Dendritic cell treated with granulocyte-macrophage colony-stimulating factor and Interleukin-4, amounts not matched to agents 40 ng/mL and 50 ng/mL, for 4 days (primary cell): ENCODE results near the gene LY86.

Experiments used
- H3K27ac Mint-ChIP-seq: one replicate; pipeline ENCODE4 v1.8.0; 2022; ENCODE audit warnings: mild to moderate bottlenecking, mixed read lengths
- H3K27me3 Mint-ChIP-seq: one replicate; pipeline ENCODE4 v1.8.0; 2022; ENCODE audit warnings: mild to moderate bottlenecking, mixed read lengths
- H3K36me3 Mint-ChIP-seq: one replicate; pipeline ENCODE4 v1.8.0; 2022; ENCODE audit warnings: low read depth, mixed read lengths
- H3K4me1 Mint-ChIP-seq: one replicate; pipeline ENCODE4 v1.8.0; 2022; ENCODE audit warnings: low read depth, mixed read lengths
- H3K4me3 Mint-ChIP-seq: one replicate; pipeline ENCODE4 v1.8.0; 2022; ENCODE audit warnings: mild to moderate bottlenecking, moderate library complexity, mixed read lengths
- H3K9me3 Mint-ChIP-seq: one replicate; pipeline ENCODE4 v1.8.0; 2022; ENCODE audit warnings: mixed read lengths
- intact Hi-C: fragments of 100-400 bp; cut with micrococcal nuclease; formaldehyde crosslinking; loops from one replicate; pipeline ENCODE4 v1.15.0; 2022

LY86 gene

DNA sequence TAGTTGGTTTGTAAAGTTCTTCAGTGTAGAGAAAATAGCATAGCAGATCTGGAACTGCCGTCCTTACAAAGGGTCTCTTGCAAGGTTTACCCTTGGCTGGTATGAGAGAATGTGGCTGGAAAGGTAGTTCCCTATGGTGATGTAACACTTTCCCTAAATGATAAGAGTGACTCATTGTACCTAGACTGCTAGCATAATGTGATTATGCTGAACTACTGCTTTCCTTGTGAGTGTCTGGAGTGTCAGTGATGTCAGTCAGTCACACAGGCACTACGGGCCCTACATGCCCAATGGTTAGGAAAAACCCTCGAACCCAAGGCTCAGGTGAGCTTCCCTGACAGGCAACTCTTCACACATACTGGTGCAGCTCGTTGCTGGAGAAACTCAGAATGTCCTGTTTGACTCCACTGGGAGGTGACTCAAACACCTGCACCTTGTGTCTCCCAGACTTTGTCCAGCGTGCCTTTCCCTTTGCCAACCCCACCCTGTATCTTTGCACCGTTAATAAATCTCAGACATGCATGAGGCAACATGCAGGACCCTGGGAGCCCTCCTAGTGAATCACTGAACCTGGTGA, 28.4 kb upstream of the LY86 start:
- Mint-ChIP-seq H3K27ac (no peak overlapping the region), H3K36me3 (peaks cover 6% of the 10 kb centered on the region), H3K9me3 (peaks cover 10% of the 10 kb centered on the region), H3K4me3 (no peak overlapping the region), H3K27me3 (no peaks in the 10 kb centered on the region), H3K4me1 (peaks cover 45% of the 10 kb centered on the region)
- intact Hi-C loops: loop anchor here (5.0 kb wide), 3 partner anchors 37 to 97 kb away; no protein-coding TSS in a partner anchor

DNA sequence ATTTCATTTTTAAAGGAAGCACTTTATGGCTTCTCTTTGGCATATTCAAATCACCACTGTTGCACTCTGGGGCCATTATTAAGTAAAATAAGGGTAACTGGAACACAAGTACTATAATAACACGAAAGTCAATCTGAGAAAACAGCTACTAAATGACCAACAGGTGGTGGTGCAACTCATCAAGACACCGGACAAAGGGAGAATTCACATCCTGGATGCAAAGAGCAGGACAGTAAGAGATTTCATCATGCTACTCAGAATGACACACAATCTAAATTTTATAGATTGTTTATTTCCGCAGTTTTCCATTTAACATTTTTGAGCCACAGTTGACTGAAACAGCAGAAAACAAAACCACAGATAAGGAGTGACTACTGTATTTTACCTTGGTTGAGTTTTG, 27.6 kb upstream of the LY86 start:
- peaks cover 6% of the 10 kb centered on the region for H3K36me3 Mint-ChIP-seq
- H3K4me1 Mint-ChIP-seq: peaks cover 37% of the 10 kb centered on the region
- H3K9me3 Mint-ChIP-seq: peaks cover 10% of the 10 kb centered on the region
- no peak overlapping the region for H3K27ac Mint-ChIP-seq
- intact Hi-C loops: no loop called here
- H3K27me3 Mint-ChIP-seq: no peaks in the 10 kb centered on the region
- no peak overlapping the region for H3K4me3 Mint-ChIP-seq

DNA sequence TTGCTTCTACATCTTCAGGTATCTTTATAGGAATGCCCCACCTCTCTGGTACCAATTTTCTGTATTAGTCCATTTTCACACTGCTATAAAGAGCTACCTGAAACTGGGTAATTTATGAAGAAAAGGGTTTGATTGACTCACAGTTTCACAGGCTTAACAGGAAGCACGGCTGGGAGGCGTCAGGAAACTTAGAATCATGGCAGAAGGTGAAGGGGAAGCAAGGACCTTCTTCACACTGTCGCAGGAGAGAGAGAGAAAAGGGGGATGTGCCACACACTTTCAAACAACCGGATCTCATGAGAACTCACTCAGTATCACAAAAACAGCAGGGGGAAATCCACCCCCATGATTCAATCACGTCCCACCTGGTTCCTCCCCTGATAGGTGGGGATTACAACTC, 24.4 kb upstream of the LY86 start:
- peaks cover 6% of the 10 kb centered on the region for H3K36me3 Mint-ChIP-seq
- no peak overlapping the region for H3K4me3 Mint-ChIP-seq
- H3K4me1 Mint-ChIP-seq: peaks cover 27% of the 10 kb centered on the region
- intact Hi-C loops: no loop called here
- no peak overlapping the region for H3K27ac Mint-ChIP-seq
- H3K27me3 Mint-ChIP-seq: no peaks in the 10 kb centered on the region
- H3K9me3 Mint-ChIP-seq: peaks cover 10% of the 10 kb centered on the region

DNA sequence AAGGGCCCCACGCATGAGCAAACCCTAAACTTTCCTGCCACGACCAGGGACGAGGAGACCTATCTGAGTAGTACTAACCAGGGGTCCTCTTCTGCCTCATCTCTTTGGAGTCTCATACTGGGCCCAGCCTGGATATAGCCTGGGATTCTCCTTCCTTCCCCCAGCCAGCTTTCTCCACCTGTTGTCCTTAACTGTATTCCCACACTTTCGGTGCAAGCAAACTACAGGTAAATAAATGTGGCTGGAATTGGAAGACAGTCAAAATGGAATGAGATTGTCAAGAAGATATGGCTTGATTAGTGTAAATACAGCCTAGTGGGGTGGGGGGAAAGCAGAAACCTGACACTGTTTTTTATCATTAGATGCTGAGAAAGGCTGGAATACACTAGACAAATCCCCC, 23.5 kb upstream of the LY86 start:
- intact Hi-C loops: no loop called here
- Mint-ChIP-seq H3K27me3 (no peaks in the 10 kb centered on the region), H3K4me1 (peaks cover 29% of the 10 kb centered on the region), H3K9me3 (peaks cover 10% of the 10 kb centered on the region), H3K27ac (no peak overlapping the region), H3K36me3 (peaks cover 6% of the 10 kb centered on the region), H3K4me3 (no peak overlapping the region)

DNA sequence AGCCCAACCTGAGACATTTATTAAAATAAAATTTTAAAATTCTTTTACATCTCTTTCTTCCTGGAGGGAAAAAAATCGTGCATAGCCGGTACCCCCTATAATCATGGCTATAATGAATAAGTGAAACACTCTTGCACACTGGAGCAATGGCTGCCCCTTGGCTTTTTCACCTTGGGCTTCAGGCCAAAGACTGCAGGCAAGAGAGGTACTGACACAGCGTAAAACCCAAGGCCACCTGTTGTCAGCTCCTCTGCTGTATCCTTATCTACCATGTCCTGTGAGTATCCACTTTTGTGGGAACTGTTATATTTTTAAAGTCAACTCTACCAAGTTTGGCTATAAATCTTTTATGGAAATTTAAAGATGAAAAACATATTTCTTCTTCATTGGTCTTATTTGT, 23.0 kb upstream of the LY86 start:
- Mint-ChIP-seq H3K27me3 (no peaks in the 10 kb centered on the region), H3K4me1 (peaks cover 25% of the 10 kb centered on the region), H3K4me3 (no peak overlapping the region), H3K9me3 (peaks cover 10% of the 10 kb centered on the region), H3K36me3 (peaks cover 6% of the 10 kb centered on the region), H3K27ac (no peak overlapping the region)
- intact Hi-C loops: no loop called here

DNA sequence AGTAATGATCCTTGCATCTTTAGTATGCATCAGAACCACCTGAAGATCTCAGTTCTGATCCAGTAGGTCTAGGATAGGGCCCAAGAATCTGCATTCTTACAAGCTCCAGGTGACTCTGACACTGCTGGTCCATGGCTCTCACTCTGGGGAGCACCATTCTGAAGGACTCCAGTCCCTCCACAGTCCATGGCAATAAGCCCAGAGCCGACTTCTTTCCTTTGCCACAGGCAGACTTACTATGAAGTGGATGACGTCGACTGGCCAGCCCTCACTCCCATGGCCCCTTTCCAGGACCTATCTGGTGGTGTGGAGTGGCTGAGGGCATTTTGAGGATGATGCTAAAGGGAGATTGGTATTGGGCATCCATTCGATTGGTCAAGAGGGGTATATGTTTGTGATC, 21.8 kb upstream of the LY86 start:
- H3K36me3 Mint-ChIP-seq: peaks cover 6% of the 10 kb centered on the region
- no peak overlapping the region for H3K27ac Mint-ChIP-seq
- intact Hi-C loops: no loop called here
- H3K4me3 Mint-ChIP-seq: no peak overlapping the region
- H3K27me3 Mint-ChIP-seq: no peaks in the 10 kb centered on the region
- H3K4me1 Mint-ChIP-seq: peaks cover 25% of the 10 kb centered on the region
- H3K9me3 Mint-ChIP-seq: peaks cover 10% of the 10 kb centered on the region

DNA sequence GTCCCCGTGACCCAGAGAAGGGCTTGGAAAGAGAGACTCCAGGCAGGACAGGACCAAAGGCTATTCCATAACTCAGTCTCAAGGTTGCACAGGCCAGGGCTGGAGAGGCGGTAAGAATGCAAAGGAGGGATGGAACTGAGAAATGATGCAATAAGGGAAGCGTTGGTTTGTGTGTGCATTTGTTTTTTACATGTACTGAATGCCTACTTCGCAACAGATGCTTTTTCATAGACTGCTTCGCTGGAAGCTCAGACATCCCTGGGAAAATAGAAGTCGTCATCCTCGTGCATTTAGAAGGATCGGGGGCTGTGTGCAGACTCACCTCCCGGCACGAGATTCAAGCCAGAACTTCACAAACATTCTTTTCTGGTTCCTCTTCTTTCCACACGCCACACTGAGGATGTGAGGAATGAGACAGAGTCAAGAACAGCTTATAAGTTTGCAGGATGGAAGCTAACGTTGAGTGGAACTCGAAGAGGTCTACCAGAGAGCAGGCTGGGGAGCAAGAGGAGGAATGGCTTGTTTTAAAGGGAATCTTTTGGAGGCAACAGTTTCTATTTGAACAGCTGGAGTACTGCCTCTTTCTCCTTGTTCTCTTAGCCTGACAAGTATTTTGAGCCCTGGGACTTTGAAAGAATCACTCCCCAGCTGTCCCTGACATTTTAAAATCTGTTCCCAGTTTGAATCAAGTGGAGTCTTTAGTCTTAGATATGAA, 19.3 kb upstream of the LY86 start:
- Mint-ChIP-seq H3K36me3 (peaks cover 1% of the 10 kb centered on the region), H3K27me3 (no peaks in the 10 kb centered on the region), H3K4me3 (peak overlapping the region; percentile 4), H3K9me3 (peaks cover 7% of the 10 kb centered on the region), H3K4me1 (peaks cover 16% of the 10 kb centered on the region), H3K27ac (no peak overlapping the region)
- intact Hi-C loops: no loop called here

DNA sequence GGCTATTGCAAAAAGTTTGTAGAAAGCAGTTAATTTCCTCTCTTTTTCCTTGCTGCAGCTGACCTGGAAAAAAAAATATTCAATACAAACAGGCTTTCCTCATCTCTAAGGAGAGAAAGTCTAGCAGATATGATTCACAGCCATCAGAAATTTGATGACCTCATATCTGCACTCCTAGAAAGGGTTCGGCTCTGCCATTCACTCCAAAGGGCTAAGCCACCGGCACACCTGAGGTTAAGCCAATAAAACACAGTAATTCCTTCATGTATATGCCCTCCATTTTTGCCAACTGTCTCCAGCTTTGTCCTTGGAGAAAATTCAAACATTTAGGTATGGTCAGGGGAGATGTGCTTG, 18.7 kb upstream of the LY86 start:
- Mint-ChIP-seq H3K36me3 (no peaks in the 10 kb centered on the region), H3K4me3 (no peak overlapping the region), H3K27ac (no peak overlapping the region), H3K4me1 (peaks cover 13% of the 10 kb centered on the region), H3K27me3 (no peaks in the 10 kb centered on the region), H3K9me3 (peaks cover 10% of the 10 kb centered on the region)
- intact Hi-C loops: no loop called here

DNA sequence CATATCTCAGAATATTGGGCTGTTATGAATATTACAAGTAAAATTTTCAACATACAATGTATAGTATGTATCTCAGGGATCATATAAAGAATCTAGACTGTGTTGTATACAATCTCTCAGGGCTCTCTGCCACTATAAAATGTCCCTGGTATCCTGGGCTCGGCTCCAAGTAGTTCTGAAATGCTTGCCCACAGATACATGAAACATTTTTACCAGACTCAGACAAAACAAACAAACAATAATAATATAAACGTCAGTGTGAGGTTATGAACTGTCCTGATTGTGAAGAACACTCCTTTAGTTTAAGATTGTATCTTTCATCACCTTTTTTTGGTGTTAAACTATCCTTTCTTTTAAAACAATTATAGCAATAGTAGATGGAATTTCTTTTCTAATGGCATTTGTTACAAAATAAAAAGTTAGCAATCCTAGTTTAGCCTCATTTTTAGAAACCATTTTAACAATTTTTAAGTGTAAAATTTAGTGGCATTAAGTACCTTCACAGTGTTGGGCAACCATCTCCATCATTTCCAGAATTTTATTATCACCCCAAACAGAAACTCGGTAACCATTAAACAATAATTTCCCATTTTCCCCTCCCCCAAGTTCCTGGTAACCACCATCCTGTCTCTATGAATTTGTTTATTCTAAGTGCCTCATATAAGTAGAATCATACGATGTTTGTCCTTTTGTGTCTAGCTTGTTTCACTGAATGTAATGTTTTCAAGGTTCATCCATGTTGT, 17.4 kb upstream of the LY86 start:
- Mint-ChIP-seq H3K27ac (no peak overlapping the region), H3K4me3 (no peak overlapping the region), H3K27me3 (no peaks in the 10 kb centered on the region), H3K9me3 (peaks cover 12% of the 10 kb centered on the region), H3K4me1 (peaks cover 13% of the 10 kb centered on the region), H3K36me3 (no peaks in the 10 kb centered on the region)
- intact Hi-C loops: no loop called here

DNA sequence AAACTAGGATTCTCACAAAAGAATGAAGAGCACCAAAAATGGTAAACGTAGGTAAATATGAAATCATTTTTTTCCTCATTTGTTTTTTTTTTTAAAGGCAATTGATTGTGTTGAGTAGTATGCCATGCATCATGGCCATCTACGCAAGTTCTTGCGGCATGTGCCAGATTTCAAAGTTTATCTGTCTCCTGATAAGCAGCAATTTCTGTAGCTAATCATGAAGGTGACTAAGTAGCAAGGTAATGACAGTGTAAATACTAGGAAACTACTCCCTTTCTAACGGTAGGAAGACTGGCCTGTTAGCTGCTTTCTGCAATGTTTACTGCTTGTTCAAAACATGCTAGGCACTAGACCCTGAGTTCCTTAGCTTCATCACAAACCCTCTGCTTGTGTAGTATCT, 13.4 kb upstream of the LY86 start:
- Mint-ChIP-seq H3K9me3 (peaks cover 20% of the 10 kb centered on the region), H3K27ac (no peak overlapping the region), H3K27me3 (no peaks in the 10 kb centered on the region), H3K36me3 (no peaks in the 10 kb centered on the region), H3K4me3 (no peak overlapping the region), H3K4me1 (peaks cover 14% of the 10 kb centered on the region)
- intact Hi-C loops: no loop called here

DNA sequence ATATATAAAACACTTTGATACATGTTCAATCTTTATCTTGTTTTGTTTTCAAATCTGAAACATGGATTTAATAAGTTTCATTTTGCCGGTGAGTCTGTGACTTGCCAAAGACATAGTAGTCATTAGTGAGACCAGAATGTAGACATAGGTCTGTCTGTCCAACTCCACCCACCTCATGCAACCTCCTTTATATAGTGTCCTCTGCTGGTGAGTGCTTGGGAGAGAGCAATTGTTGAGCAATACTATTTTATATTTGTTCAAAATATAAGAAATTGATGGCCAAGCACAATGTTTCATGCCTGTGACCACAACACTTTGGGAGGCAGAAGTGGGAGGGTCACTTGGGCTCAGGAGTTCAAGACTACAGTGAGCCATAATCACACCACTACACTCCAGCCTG, 10.8 kb upstream of the LY86 start:
- no peak overlapping the region for H3K27ac Mint-ChIP-seq
- H3K27me3 Mint-ChIP-seq: no peaks in the 10 kb centered on the region
- H3K36me3 Mint-ChIP-seq: no peaks in the 10 kb centered on the region
- intact Hi-C loops: no loop called here
- peaks cover 25% of the 10 kb centered on the region for H3K9me3 Mint-ChIP-seq
- H3K4me3 Mint-ChIP-seq: no peak overlapping the region
- peaks cover 14% of the 10 kb centered on the region for H3K4me1 Mint-ChIP-seq

DNA sequence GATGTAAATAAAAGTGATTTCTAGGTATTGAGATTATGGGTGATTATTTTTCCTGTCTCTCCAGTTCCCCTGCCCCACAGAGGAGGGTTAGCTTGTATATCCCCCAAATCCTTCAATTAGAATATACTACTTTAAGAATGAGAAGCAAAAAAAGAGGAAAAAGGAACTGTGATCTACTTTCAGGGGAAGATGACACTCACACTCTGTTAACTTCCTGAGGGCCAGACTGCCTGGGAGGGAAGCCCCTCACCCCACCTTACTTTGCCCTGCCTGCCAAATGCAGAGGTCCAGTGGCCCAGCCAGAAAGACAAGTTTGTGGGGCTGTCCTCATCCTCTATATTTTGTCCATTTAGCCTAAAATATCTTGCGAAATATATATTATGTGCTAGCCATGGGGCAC, 9.2 kb upstream of the LY86 start:
- H3K4me3 Mint-ChIP-seq: no peak overlapping the region
- H3K27me3 Mint-ChIP-seq: no peaks in the 10 kb centered on the region
- peak overlapping the region; percentile 58 for H3K27ac Mint-ChIP-seq
- no peaks in the 10 kb centered on the region for H3K36me3 Mint-ChIP-seq
- H3K4me1 Mint-ChIP-seq: peaks cover 17% of the 10 kb centered on the region
- peaks cover 19% of the 10 kb centered on the region for H3K9me3 Mint-ChIP-seq
- intact Hi-C loops: no loop called here

DNA sequence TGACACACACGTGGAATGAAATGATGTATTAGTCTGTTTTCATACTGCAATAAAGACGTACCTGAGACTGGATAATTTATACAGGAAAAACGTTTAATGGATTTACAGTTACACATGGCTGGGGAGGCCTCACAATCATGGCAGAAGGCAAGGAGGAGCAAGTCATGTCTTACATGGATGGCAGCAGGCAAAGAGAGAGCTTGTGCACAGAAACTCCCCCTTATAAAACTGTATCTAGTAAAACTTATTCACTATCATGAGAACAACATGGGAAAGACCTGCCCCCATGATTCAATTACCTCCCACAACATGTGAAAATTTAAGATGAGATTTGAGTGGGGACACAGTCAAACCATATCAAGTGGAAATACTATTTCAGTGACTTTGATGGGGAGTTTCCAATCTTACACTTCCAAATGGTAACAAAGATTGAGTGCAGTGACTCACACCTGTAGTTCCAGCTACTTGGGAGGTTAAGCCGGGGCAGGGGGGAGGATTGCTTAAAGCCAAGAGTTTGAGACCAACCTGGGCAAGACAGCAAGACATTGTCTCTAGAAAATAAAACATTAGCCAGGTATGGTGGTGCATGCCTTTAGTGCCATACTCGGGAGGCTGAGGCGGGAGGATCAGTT, 8.2 kb upstream of the LY86 start:
- peaks cover 27% of the 10 kb centered on the region for H3K4me1 Mint-ChIP-seq
- peaks cover 13% of the 10 kb centered on the region for H3K9me3 Mint-ChIP-seq
- H3K27me3 Mint-ChIP-seq: no peaks in the 10 kb centered on the region
- H3K36me3 Mint-ChIP-seq: no peaks in the 10 kb centered on the region
- peak overlapping the region; percentile 58 for H3K27ac Mint-ChIP-seq
- intact Hi-C loops: no loop called here
- H3K4me3 Mint-ChIP-seq: no peak overlapping the region

DNA sequence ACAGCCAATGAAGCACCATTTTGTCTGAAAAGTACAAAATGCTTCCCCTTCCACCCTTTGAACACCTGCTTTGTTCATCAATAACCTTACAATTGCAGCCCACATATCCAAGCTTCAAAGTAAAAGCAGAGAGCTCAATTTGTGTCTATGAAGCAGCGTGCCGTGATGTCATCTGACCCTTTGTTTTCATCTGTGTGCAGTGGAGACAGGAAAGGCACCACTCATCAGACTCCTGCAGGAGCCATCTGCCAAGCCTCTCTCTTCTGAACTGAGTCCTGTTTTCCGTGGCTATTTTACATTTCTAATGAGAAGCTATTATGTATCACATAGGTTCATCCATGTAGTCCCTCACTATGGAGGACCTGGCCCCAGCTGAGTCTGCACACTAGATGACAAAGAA, 7.5 kb upstream of the LY86 start:
- Mint-ChIP-seq H3K27me3 (no peaks in the 10 kb centered on the region), H3K4me3 (no peak overlapping the region)

More for the DNA sequence above, 7.5 kb upstream of the LY86 start:
- H3K36me3 Mint-ChIP-seq: no peaks in the 10 kb centered on the region
- H3K27ac Mint-ChIP-seq: peak overlapping the region; percentile 32
- peaks cover 13% of the 10 kb centered on the region for H3K9me3 Mint-ChIP-seq
- intact Hi-C loops: no loop called here
- H3K4me1 Mint-ChIP-seq: peaks cover 27% of the 10 kb centered on the region
